IMR-90 (cell line): ENCODE data around the gene SYNM. TPM values are rescaled to one million over a fixed set of nuclear protein-coding genes. Genes with fewer than 3 reads are reported as not detected.

ENCODE experiments used
- ATAC-seq: fragments of 200-7000 bp; cut with Tn5 transposase; 2 replicates; pipeline ENCODE4 v1.9.1; 2020; ENCODE audit warnings: low read depth, mild to moderate bottlenecking, moderate library complexity
- BruUV-seq: library from RNA; stranded (reverse); fragments of 400-500 nt; replicated peaks from 2 replicates; lab custom pipeline; 2021; lab: Mats Ljungman, UMichigan
- CTCF ChIA-PET: fragments of 300-600 bp; formaldehyde crosslinking; extraction: SDS; loops from one replicate; lab custom pipeline; 2021; ENCODE audit warnings: antibody characterized with exemption; lab: Yijun Ruan, JAX
- POLR2A ChIA-PET: fragments of 300-600 bp; sonication (Branson Sonifier 250); formaldehyde crosslinking; loops from one replicate; lab custom pipeline; 2022; ENCODE audit warnings: antibody characterized with exemption; ENCODE audit not compliant: unreplicated experiment; lab: Charles Lee
- DNase-seq: peaks from one replicate; pipeline ENCODE4 v3.0.0; 2013
- H2AFZ ChIP-seq: replicated peaks from 2 replicates; pipeline ENCODE3; 2013; ENCODE audit warnings: low read length, mild to moderate bottlenecking; ENCODE audit not compliant: poor library complexity
- H2AK5ac ChIP-seq: 2 replicates; pipeline ENCODE4 v1.6.1; 2013; ENCODE audit warnings: low read depth, low read length, inconsistent platforms
- H2AK9ac ChIP-seq: replicated peaks from 2 replicates; pipeline ENCODE3; 2013; ENCODE audit warnings: mild to moderate bottlenecking, low read depth, low read length, moderate library complexity; ENCODE audit not compliant: poor library complexity
- H2BK120ac ChIP-seq: 2 replicates; pipeline ENCODE4 v1.6.1; 2013; ENCODE audit warnings: low read depth, low read length, inconsistent platforms
- H2BK15ac ChIP-seq: 3 replicates; pipeline ENCODE4 v1.6.1; 2013; ENCODE audit warnings: low read depth, low read length, inconsistent platforms
- H2BK20ac ChIP-seq: 2 replicates; pipeline ENCODE4 v1.6.1; 2013; ENCODE audit warnings: low read depth, mild to moderate bottlenecking, inconsistent platforms, low read length, moderate library complexity
- H2BK5ac ChIP-seq: 2 replicates; pipeline ENCODE4 v1.6.1; 2013; ENCODE audit warnings: mild to moderate bottlenecking, low read depth, low read length, inconsistent platforms; ENCODE audit not compliant: poor library complexity, severe bottlenecking
- H3K14ac ChIP-seq: replicated peaks from 2 replicates; pipeline ENCODE4 v1.6.1; 2013; ENCODE audit warnings: low read depth, low read length, inconsistent platforms
- H3K18ac ChIP-seq: 2 replicates; pipeline ENCODE4 v1.6.1; 2013; ENCODE audit warnings: low read depth, low read length, control low read depth
- H3K23ac ChIP-seq: 2 replicates; pipeline ENCODE4 v1.6.1; 2013; ENCODE audit warnings: low read depth, low read length, inconsistent platforms
- H3K27ac ChIP-seq: 2 replicates; pipeline ENCODE4 v1.5.1; 2013; ENCODE audit warnings: mild to moderate bottlenecking, control low read depth, low read length; ENCODE audit not compliant: insufficient read depth
- H3K27me3 ChIP-seq: 2 replicates; pipeline ENCODE4 v1.6.1; 2013; ENCODE audit warnings: low read length; ENCODE audit not compliant: control insufficient read depth, insufficient read depth
- H3K36me3 ChIP-seq: 2 replicates; pipeline ENCODE4 v1.6.1; 2013; ENCODE audit warnings: low read length, mixed read lengths; ENCODE audit not compliant: control insufficient read depth, insufficient read depth
- H3K4ac ChIP-seq: 2 replicates; pipeline ENCODE4 v1.6.1; 2013; ENCODE audit warnings: low read depth, low read length, inconsistent platforms
- H3K4me1 ChIP-seq: 2 replicates; pipeline ENCODE4 v1.6.1; 2013; ENCODE audit warnings: low read length, mixed read lengths; ENCODE audit not compliant: control insufficient read depth, insufficient read depth
- H3K4me2 ChIP-seq: 2 replicates; pipeline ENCODE4 v1.6.1; 2013; ENCODE audit warnings: low read depth, mild to moderate bottlenecking, control low read depth, low read length, moderate library complexity
- H3K4me3 ChIP-seq: 2 replicates; pipeline ENCODE4 v1.5.1; 2013; ENCODE audit warnings: low read depth, mild to moderate bottlenecking, control low read depth, low read length, moderate library complexity; ENCODE audit not compliant: insufficient read depth
- H3K56ac ChIP-seq: 2 replicates; pipeline ENCODE4 v1.6.1; 2013; ENCODE audit warnings: low read length, inconsistent platforms; ENCODE audit not compliant: insufficient read depth; ENCODE audit errors: extremely low read depth
- H3K79me1 ChIP-seq, 2 experiments: 2 replicates each; pipeline ENCODE4 v1.6.1; 2013; ENCODE audit warnings: low read length in 2 of 2, inconsistent platforms in 1 of 2, low read depth in 1 of 2
- H3K9ac ChIP-seq: 2 replicates; pipeline ENCODE4 v1.6.1; 2013; ENCODE audit warnings: low read depth, low read length, control low read depth
- H3K9me1 ChIP-seq: 2 replicates; pipeline ENCODE4 v1.6.1; 2013; ENCODE audit warnings: low read length, inconsistent platforms; ENCODE audit not compliant: insufficient read depth
- H3K9me3 ChIP-seq: 2 replicates; pipeline ENCODE4 v1.6.1; 2013; ENCODE audit warnings: low read length; ENCODE audit not compliant: control insufficient read depth, insufficient read depth
- H4K20me1 ChIP-seq: 2 replicates; pipeline ENCODE4 v1.6.1; 2013; ENCODE audit warnings: low read length, inconsistent platforms; ENCODE audit not compliant: insufficient read depth
- H4K5ac ChIP-seq: 2 replicates; pipeline ENCODE4 v1.6.1; 2013; ENCODE audit warnings: mild to moderate bottlenecking, low read depth, low read length, control low read depth
- H4K8ac ChIP-seq, 2 experiments: 2 replicates each; pipeline ENCODE4 v1.6.1; 2013; ENCODE audit warnings: low read depth in 2 of 2, low read length in 2 of 2, control low read depth in 1 of 2, inconsistent platforms in 1 of 2
- H4K91ac ChIP-seq: 2 replicates; pipeline ENCODE4 v1.6.1; 2013; ENCODE audit warnings: low read depth, low read length, inconsistent platforms; ENCODE audit not compliant: insufficient read depth
- MAFK ChIP-seq: IDR thresholded peaks from 2 replicates; pipeline ENCODE4 v1.6.1; 2012; ENCODE audit warnings: low read depth, low read length, improper control_type of control experiment
- WGBS, 2 experiments: methylation state at CpG; one replicate each; pipeline versions ENCODE4 v1.1.5 to v1.1.7; 2013; ENCODE audit warnings: missing lambda C conversion rate in 2 of 2; ENCODE audit not compliant: insufficient read length in 1 of 2; ENCODE audit errors: extremely low coverage in 2 of 2; 5-methylcytosine and 5-hydroxymethylcytosine counted together
- dilution Hi-C: fragments of 300-500 bp; cut with HindIII; formaldehyde crosslinking; loops from one replicate; pipeline ENCODE4 v1.14.3; 2018; ENCODE audit warnings: low sequenced_read_pairs; ENCODE audit not compliant: unreplicated experiment
- in situ Hi-C: fragments of 300-500 bp; cut with MboI; formaldehyde crosslinking; loops from 3 replicates; pipeline ENCODE4 v1.14.3; 2019; ENCODE audit warnings: low sequenced_read_pairs, inconsistent platforms, mixed read lengths
- intact Hi-C: fragments of 100-400 bp; cut with micrococcal nuclease; formaldehyde crosslinking; loops from 2 replicates; pipeline ENCODE4 v1.10.0; 2022
- polyA plus RNA-seq, 3 experiments: library from polyadenylated mRNA; depleted of rRNA; stranded (reverse); fragments of >200 nt; gene quantifications; 2 replicates each; pipeline ENCODE4 v1.2.3, GENCODE V29; 2012; ENCODE audit warnings: low replicate concordance in 1 of 3
- total RNA-seq: library from RNA; depleted of rRNA; stranded (reverse); fragments of >200 nt; gene quantifications from 2 replicates; pipeline ENCODE4 v1.2.3, GENCODE V29; 2012
- TF ChIP-seq, protein P1 (sequence below): fragments of 150-350 bp; IDR thresholded peaks from 2 replicates; pipeline ENCODE4 v1.6.1; 2016; ENCODE audit warnings: low read depth, mild to moderate bottlenecking, low read length, moderate library complexity, borderline replicate concordance

Gene SYNM
- total and polyA plus RNA-seq, 2 of the 4 experiments (the other 2 are of a cell fraction), result 2.1 to 3.4 TPM

DNA sequence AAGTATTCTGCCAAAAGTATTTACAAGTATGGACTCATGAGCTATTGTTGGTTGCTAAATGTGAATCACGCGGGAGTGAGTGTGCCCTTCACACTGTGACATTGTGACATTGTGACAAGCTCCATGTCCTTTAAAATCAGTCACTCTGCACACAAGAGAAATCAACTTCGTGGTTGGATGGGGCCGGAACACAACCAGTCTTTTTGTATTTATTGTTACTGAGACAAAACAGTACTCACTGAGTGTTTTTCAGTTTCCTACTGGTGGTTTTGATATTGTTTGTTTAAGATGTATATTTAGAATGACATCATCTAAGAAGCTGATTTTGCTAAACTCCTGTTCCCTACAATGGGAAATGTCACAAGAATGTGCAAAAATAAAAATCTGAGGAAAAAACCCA lies 30.3 kb downstream of the SYNM start:
- BruUV-seq, result no TSS peak
- H4K8ac ChIP-seq, result peak overlapping the region in 1 of 2 experiments; percentile 26; a peak in 1 of 4 replicates
- no peak overlapping the region for H2BK5ac ChIP-seq
- peak; percentile 65 for ATAC-seq
- H4K20me1 ChIP-seq, result peaks cover 4% of the 10 kb centered on the region; the same call in 1 of the 2 replicates
- H3K27ac ChIP-seq, result no peak overlapping the region
- no peaks in the 10 kb centered on the region for H3K9me3 ChIP-seq
- dilution Hi-C loops (no loop called here), in situ Hi-C loops (no loop called here), intact Hi-C loops (no loop called here)
- no peak overlapping the region for H3K4ac ChIP-seq
- H2BK15ac ChIP-seq, result no peak overlapping the region
- H3K4me3 ChIP-seq, result no peak overlapping the region
- no CpG with 5 or more reads among the region's 4 CpGs for WGBS, 2 experiments
- H2AK9ac ChIP-seq, result no peak overlapping the region
- no peak overlapping the region for H4K91ac ChIP-seq
- H3K4me2 ChIP-seq, result 0 out of 2 replicates have a peak overlapping the region, but pooled peaks have one; percentile 46
- peaks cover 0 to 28% of the 10 kb centered on the region in 2 experiments; a peak in 2 of 4 replicates for H3K79me1 ChIP-seq
- DNase-seq, result peak; percentile 47
- H3K9me1 ChIP-seq, result peaks cover 29% of the 10 kb centered on the region
- no peak overlapping the region for H3K18ac ChIP-seq
- POLR2A ChIA-PET, result no interaction called here
- no peak overlapping the region for H3K56ac ChIP-seq
- peak overlapping the region; percentile 83; the same call in 1 of the 2 replicates for H2AK5ac ChIP-seq
- H3K36me3 ChIP-seq, result peaks cover 13% of the 10 kb centered on the region
- no peak overlapping the region for H3K9ac ChIP-seq
- no peak overlapping the region for H2BK20ac ChIP-seq
- no peak overlapping the region; the same call in 1 of the 2 replicates for H2BK120ac ChIP-seq
- H2AFZ ChIP-seq, result no peak overlapping the region
- H3K27me3 ChIP-seq, result no peaks in the 10 kb centered on the region
- peaks cover 5% of the 10 kb centered on the region for H3K4me1 ChIP-seq
- no peak overlapping the region for H3K23ac ChIP-seq
- 0 out of 2 replicates have a peak, but pooled peaks have one; percentile 7 for TF ChIP-seq MAFK
- TF ChIP-seq, protein P1, sequence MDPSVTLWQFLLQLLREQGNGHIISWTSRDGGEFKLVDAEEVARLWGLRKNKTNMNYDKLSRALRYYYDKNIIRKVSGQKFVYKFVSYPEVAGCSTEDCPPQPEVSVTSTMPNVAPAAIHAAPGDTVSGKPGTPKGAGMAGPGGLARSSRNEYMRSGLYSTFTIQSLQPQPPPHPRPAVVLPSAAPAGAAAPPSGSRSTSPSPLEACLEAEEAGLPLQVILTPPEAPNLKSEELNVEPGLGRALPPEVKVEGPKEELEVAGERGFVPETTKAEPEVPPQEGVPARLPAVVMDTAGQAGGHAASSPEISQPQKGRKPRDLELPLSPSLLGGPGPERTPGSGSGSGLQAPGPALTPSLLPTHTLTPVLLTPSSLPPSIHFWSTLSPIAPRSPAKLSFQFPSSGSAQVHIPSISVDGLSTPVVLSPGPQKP, result no peak
- CTCF ChIA-PET, result interaction anchor here (1.8 kb wide), 1 partner anchor 10 kb away, joined by 3 read pairs; no protein-coding TSS in a partner anchor
- H4K5ac ChIP-seq, result no peak overlapping the region
- peak overlapping the region; percentile 85 for H3K14ac ChIP-seq
